CD14-positive monocyte (primary cell): ENCODE data around the gene TRIM50. TPM values are rescaled to one million over a fixed set of nuclear protein-coding genes. Genes with fewer than 3 reads are reported as not detected.

Experiments
- DNase-seq, 3 donors: peaks; one replicate each; pipeline ENCODE4 v3.0.0-alpha.2; 2011 to 2022
- H2AFZ ChIP-seq: 2 replicates; pipeline ENCODE4 v1.6.0; 2012; ENCODE audit warnings: mild to moderate bottlenecking, low read depth, low read length, inconsistent platforms; ENCODE audit not compliant: insufficient read depth, poor library complexity, severe bottlenecking
- H3K27ac ChIP-seq, 2 donors: 1 replicate in 1 of 2; 2 replicates in 1 of 2; pipeline ENCODE4 v1.5.1; 2012 to 2013; ENCODE audit warnings: low read length in 2 of 2, control low read depth in 1 of 2, inconsistent platforms in 1 of 2, low read depth in 1 of 2, mild to moderate bottlenecking in 1 of 2
- H3K27me3 ChIP-seq, 2 donors: one replicate each; pipeline versions ENCODE4 v1.6.0 to v1.6.1; 2011 to 2013; ENCODE audit warnings: low read length in 2 of 2; ENCODE audit not compliant: control insufficient read depth in 2 of 2, insufficient read depth in 2 of 2
- H3K36me3 ChIP-seq, 2 donors: replicated peaks in 1 of 2; 1 replicate in 1 of 2; 2 replicates in 1 of 2; pipeline versions ENCODE4 v1.5.1 to v1.6.1; 2012 to 2013; ENCODE audit warnings: low read length in 2 of 2, control low read depth in 1 of 2, inconsistent platforms in 1 of 2, mild to moderate bottlenecking in 1 of 2; ENCODE audit not compliant: insufficient read depth in 2 of 2, control insufficient read depth in 1 of 2
- H3K4me1 ChIP-seq, 2 donors: 1 replicate in 1 of 2; 2 replicates in 1 of 2; pipeline versions ENCODE4 v1.5.1 to v1.6.1; 2012 to 2013; ENCODE audit warnings: low read length in 2 of 2, control low read depth in 1 of 2, inconsistent platforms in 1 of 2, mild to moderate bottlenecking in 1 of 2, moderate library complexity in 1 of 2; ENCODE audit not compliant: insufficient read depth in 2 of 2, control insufficient read depth in 1 of 2
- H3K4me2 ChIP-seq: replicated peaks from 2 replicates; pipeline ENCODE3; 2012; ENCODE audit warnings: low read length, moderate library complexity, mild to moderate bottlenecking; ENCODE audit not compliant: poor library complexity, severe bottlenecking; ENCODE audit errors: extremely low read depth
- H3K4me3 ChIP-seq, 3 experiments: fragments of 200-600 bp in 1 of 3; sonication (generic) in 1 of 3; replicated peaks in 1 of 3; 1 replicate in 2 of 3; 2 replicates in 1 of 3; pipeline ENCODE4 v1.5.1; 2011 to 2013; ENCODE audit warnings: low read length in 3 of 3, mild to moderate bottlenecking in 3 of 3, control low read depth in 2 of 3, low read depth in 2 of 3, inconsistent platforms in 1 of 3, moderate library complexity in 1 of 3
- H3K79me2 ChIP-seq: 2 replicates; pipeline ENCODE4 v1.6.0; 2012; ENCODE audit warnings: mild to moderate bottlenecking, control low read depth, inconsistent platforms, low read length, moderate library complexity; ENCODE audit not compliant: insufficient read depth
- H3K9ac ChIP-seq: 2 replicates; pipeline ENCODE4 v1.6.0; 2017; ENCODE audit warnings: low read length, mild to moderate bottlenecking; ENCODE audit not compliant: insufficient read depth, poor library complexity, severe bottlenecking
- H3K9me3 ChIP-seq, 2 donors: replicated peaks in 1 of 2; 1 replicate in 1 of 2; 2 replicates in 1 of 2; pipeline versions ENCODE4 v1.5.1 to v1.6.1; 2012 to 2013; ENCODE audit warnings: low read length in 2 of 2, control low read depth in 1 of 2; ENCODE audit not compliant: control insufficient read depth in 1 of 2, insufficient read depth in 1 of 2
- H4K20me1 ChIP-seq: 2 replicates; pipeline ENCODE4 v1.6.0; 2012; ENCODE audit warnings: mild to moderate bottlenecking, low read length, control low read depth, moderate library complexity; ENCODE audit not compliant: insufficient read depth
- H3K27ac Mint-ChIP-seq, 7 donors: one replicate each; pipeline ENCODE4 v1.8.0; 2020; ENCODE audit warnings: mild to moderate bottlenecking in 7 of 7, mixed read lengths in 7 of 7, moderate library complexity in 6 of 7, inconsistent platforms in 2 of 7
- H3K27me3 Mint-ChIP-seq, 3 donors: one replicate each; pipeline ENCODE4 v1.8.0; 2021 to 2022; ENCODE audit warnings: low read depth in 3 of 3, mild to moderate bottlenecking in 3 of 3, mixed read lengths in 3 of 3, moderate library complexity in 3 of 3, inconsistent platforms in 1 of 3
- H3K36me3 Mint-ChIP-seq, 2 donors: one replicate each; pipeline ENCODE4 v1.8.0; 2020; ENCODE audit warnings: mixed read lengths in 2 of 2, inconsistent platforms in 1 of 2, mild to moderate bottlenecking in 1 of 2
- H3K4me1 Mint-ChIP-seq: one replicate; pipeline ENCODE4 v1.8.0; 2020; ENCODE audit warnings: mild to moderate bottlenecking, mixed read lengths
- H3K4me3 Mint-ChIP-seq, 2 donors: one replicate each; pipeline ENCODE4 v1.8.0; 2020; ENCODE audit warnings: mild to moderate bottlenecking in 2 of 2, mixed read lengths in 2 of 2, moderate library complexity in 1 of 2
- H3K9me3 Mint-ChIP-seq, 7 donors: one replicate each; pipeline ENCODE4 v1.8.0; 2020 to 2022; ENCODE audit warnings: mixed read lengths in 7 of 7, mild to moderate bottlenecking in 6 of 7, moderate library complexity in 6 of 7, inconsistent platforms in 2 of 7
- WGBS: methylation state at CpG from one replicate; pipeline ENCODE4 v1.1.5; 2013; ENCODE audit warnings: missing lambda C conversion rate; ENCODE audit not compliant: insufficient coverage; 5-methylcytosine and 5-hydroxymethylcytosine counted together
- intact Hi-C, 2 donors: fragments of 100-400 bp; cut with micrococcal nuclease; formaldehyde crosslinking; loops; one replicate each; pipeline versions ENCODE4 v1.15.0 to v1.15.1; 2023
- polyA plus RNA-seq, 3 donors: library from polyadenylated mRNA; depleted of rRNA in 1 of 3; unstranded in 2 of 3; stranded (reverse) in 1 of 3; fragments of 300-500 nt in 2 of 3; fragments of >200 nt in 1 of 3; fragmentation: Illumina TruSeq in 2 of 3; gene quantifications; 1 replicate in 2 of 3; 2 replicates in 1 of 3; pipeline ENCODE4 v1.2.3, GENCODE V29; 2012 to 2021
- TF ChIP-seq, protein P1 (sequence below): fragments of 200-600 bp; IDR thresholded peaks from one replicate; pipeline ENCODE4 v1.8.0; 2022; ENCODE audit warnings: antibody characterized with exemption, mild to moderate bottlenecking

Gene TRIM50
- polyA plus RNA-seq, 3 donors: not detected

DNA sequence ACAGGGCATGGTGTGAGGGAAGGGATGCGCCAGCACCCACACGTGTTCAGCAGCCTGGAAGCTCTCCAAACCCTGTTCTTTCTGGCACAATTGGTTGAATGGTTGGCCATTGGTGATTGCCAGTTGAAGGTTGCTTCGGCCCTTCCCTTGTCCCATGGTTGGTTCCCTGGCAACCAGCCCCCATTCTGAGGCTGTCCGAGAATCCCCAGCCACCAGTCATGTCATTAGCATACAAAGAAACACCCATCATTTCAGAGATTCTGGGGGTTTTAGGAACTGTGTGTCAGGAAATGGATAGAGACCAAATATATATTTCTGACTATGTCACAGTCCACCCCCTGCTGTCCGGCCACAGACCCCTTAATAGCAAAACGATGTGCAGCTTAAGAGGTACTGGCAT lies 21.9 kb upstream of the TRIM50 start:
- intact Hi-C loops: no loop called here
- no peak for DNase-seq
- Histone ChIP-seq H3K4me3 (no peak overlapping the region), H3K79me2 (no peaks in the 10 kb centered on the region), H3K27ac (no peak overlapping the region), H3K27me3 (no peaks in the 10 kb centered on the region), H3K9me3 (peaks cover 0 to 8% of the 10 kb centered on the region in 2 donors), H4K20me1 (no peaks in the 10 kb centered on the region), H3K4me2 (no peak overlapping the region), H3K9ac (no peak overlapping the region), H3K36me3 (no peaks in the 10 kb centered on the region), H2AFZ (no peak overlapping the region), H3K4me1 (no peaks in the 10 kb centered on the region)
- no peaks in the 10 kb centered on the region for H3K4me1 Mint-ChIP-seq
- peaks cover 3 to 12% (median 6%) of the 10 kb centered on the region in 3 donors for H3K27me3 Mint-ChIP-seq
- no peak overlapping the region for H3K27ac Mint-ChIP-seq
- TF ChIP-seq, protein P1, sequence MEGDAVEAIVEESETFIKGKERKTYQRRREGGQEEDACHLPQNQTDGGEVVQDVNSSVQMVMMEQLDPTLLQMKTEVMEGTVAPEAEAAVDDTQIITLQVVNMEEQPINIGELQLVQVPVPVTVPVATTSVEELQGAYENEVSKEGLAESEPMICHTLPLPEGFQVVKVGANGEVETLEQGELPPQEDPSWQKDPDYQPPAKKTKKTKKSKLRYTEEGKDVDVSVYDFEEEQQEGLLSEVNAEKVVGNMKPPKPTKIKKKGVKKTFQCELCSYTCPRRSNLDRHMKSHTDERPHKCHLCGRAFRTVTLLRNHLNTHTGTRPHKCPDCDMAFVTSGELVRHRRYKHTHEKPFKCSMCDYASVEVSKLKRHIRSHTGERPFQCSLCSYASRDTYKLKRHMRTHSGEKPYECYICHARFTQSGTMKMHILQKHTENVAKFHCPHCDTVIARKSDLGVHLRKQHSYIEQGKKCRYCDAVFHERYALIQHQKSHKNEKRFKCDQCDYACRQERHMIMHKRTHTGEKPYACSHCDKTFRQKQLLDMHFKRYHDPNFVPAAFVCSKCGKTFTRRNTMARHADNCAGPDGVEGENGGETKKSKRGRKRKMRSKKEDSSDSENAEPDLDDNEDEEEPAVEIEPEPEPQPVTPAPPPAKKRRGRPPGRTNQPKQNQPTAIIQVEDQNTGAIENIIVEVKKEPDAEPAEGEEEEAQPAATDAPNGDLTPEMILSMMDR: no peak
- H3K36me3 Mint-ChIP-seq: no peaks in the 10 kb centered on the region
- peaks cover 6 to 12% (median 8%) of the 10 kb centered on the region in 7 donors for H3K9me3 Mint-ChIP-seq
- H3K4me3 Mint-ChIP-seq: no peak overlapping the region
- 80% methylated on average over 3 of the region's 6 CpGs for WGBS

DNA sequence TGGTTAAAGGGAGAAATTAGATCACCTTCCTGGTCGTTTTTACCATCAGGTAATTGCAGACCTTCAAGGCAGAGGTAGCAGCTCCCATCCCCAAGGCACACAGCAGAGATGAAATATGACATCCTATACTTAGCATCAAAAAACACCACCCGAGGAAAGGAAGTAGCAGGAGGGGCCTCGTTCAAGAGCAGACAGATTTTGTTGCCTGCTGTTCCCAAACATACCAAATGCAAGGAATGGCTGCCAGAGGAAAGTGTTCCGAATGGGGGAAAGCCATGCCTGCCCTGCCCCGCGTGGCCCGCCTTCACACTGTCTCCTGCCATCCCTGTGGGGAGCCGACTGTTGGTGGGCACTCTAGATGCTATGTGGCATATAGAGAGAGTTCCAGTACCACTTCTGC lies 18.1 kb upstream of the TRIM50 start:
- H4K20me1 ChIP-seq: no peaks in the 10 kb centered on the region
- no peaks in the 10 kb centered on the region for H3K36me3 ChIP-seq
- intact Hi-C loops: no loop called here
- WGBS: 58% methylated on average over 7 of the region's 8 CpGs
- H3K9ac ChIP-seq: no peak overlapping the region
- no peak overlapping the region for H3K4me3 Mint-ChIP-seq
- no peaks in the 10 kb centered on the region for H3K36me3 Mint-ChIP-seq
- no peaks in the 10 kb centered on the region for H3K79me2 ChIP-seq
- no peak overlapping the region for H3K4me3 ChIP-seq
- H3K27me3 Mint-ChIP-seq: peaks cover 8 to 14% (median 12%) of the 10 kb centered on the region in 3 donors
- no peak overlapping the region for H3K27ac Mint-ChIP-seq
- no peak overlapping the region for H3K27ac ChIP-seq
- H3K9me3 ChIP-seq: no peaks in the 10 kb centered on the region
- no peaks in the 10 kb centered on the region for H3K27me3 ChIP-seq
- TF ChIP-seq, protein P1: no peak
- H2AFZ ChIP-seq: no peak overlapping the region
- DNase-seq: no peak
- H3K9me3 Mint-ChIP-seq: no peaks in the 10 kb centered on the region
- peaks cover 7 to 8% of the 10 kb centered on the region in 2 donors for H3K4me1 ChIP-seq
- no peak overlapping the region for H3K4me2 ChIP-seq
- H3K4me1 Mint-ChIP-seq: peaks cover 14% of the 10 kb centered on the region
